ENCODE measurements around the gene IGF2BP3. TPM values are rescaled to one million over a fixed set of nuclear protein-coding genes. Genes with fewer than 3 reads are reported as not detected.

Gene IGF2BP3
- total RNA-seq, 1 donor from 2014 or later, result 242 TPM

GRCh38 chr7:23264916-23265458, 205.3 kb downstream of the IGF2BP3 start:
- Histone ChIP-seq H4K20me1 (ENCODE audit: low read depth) (no peaks in the 10 kb centered on the region), H3K4me3 (no peak overlapping the region), H3K36me3 (no peaks in the 10 kb centered on the region), H3K9me3 (ENCODE audit: low read depth) (no peaks in the 10 kb centered on the region), H3K79me2 (ENCODE audit: low read depth) (no peaks in the 10 kb centered on the region), H2AFZ (replicated peaks) (peak overlapping the region; percentile 19), H3K4me2 (no peak overlapping the region), H3K27me3 (no peaks in the 10 kb centered on the region), H3K9ac (no peak overlapping the region), H3K27ac (no peak overlapping the region), H3K4me1 (no peaks in the 10 kb centered on the region), H3F3A (ENCODE audit: low read depth) (no peaks in the 10 kb centered on the region)
- Mint-ChIP-seq H3K27ac (no peak overlapping the region), H3K36me3 (no peaks in the 10 kb centered on the region), H3K4me3 (no peak overlapping the region), H3K4me1 (no peaks in the 10 kb centered on the region), H3K27me3 (ENCODE audit: insufficient read depth, low read depth) (peaks cover 2% of the 10 kb centered on the region), H3K9me3 (no peaks in the 10 kb centered on the region)
- no peak for TF ChIP-seq EZH2 (IDR thresholded peaks at IDR 0.05)
- TF ChIP-seq CTCF (IDR thresholded peaks at IDR 0.05), result no peak
- TF ChIP-seq EZH2phosphoT487 (IDR thresholded peaks at IDR 0.05), result no peak
- DNase-seq (ENCODE audit: low spot score), result no peak

- Histone ChIP-seq H3K36me3 (no peaks in the 10 kb centered on the region), H2AFZ (replicated peaks) (no peak overlapping the region), H3F3A (ENCODE audit: low read depth) (no peaks in the 10 kb centered on the region), H3K79me2 (ENCODE audit: low read depth) (no peaks in the 10 kb centered on the region), H3K27me3 (no peaks in the 10 kb centered on the region), H3K4me2 (no peak overlapping the region), H4K20me1 (ENCODE audit: low read depth) (no peaks in the 10 kb centered on the region), H3K27ac (no peak overlapping the region), H3K9me3 (ENCODE audit: low read depth) (no peaks in the 10 kb centered on the region), H3K9ac (no peak overlapping the region), H3K4me3 (no peak overlapping the region), H3K4me1 (no peaks in the 10 kb centered on the region)
- no peak for TF ChIP-seq EZH2phosphoT487 (IDR thresholded peaks at IDR 0.05)
- TF ChIP-seq CTCF (IDR thresholded peaks at IDR 0.05), result peak; percentile 90
- no peak for TF ChIP-seq EZH2 (IDR thresholded peaks at IDR 0.05)
- no peaks in the 10 kb centered on the region for H3K4me1 Mint-ChIP-seq
- DNase-seq (ENCODE audit: low spot score), result peak; percentile 77
- no peak overlapping the region for H3K27ac Mint-ChIP-seq
- H3K4me3 Mint-ChIP-seq, result no peak overlapping the region
- H3K27me3 Mint-ChIP-seq (ENCODE audit: insufficient read depth, low read depth), result peaks cover 2% of the 10 kb centered on the region
- no peaks in the 10 kb centered on the region for H3K36me3 Mint-ChIP-seq
- no peaks in the 10 kb centered on the region for H3K9me3 Mint-ChIP-seq
Observed at GRCh38 chr7:23261843-23262452, 208.3 kb downstream of the IGF2BP3 start.

GRCh38 chr7:23260371-23260770, 209.9 kb downstream of the IGF2BP3 start:
- Histone ChIP-seq H3K9ac (no peak overlapping the region), H3K9me3 (ENCODE audit: low read depth) (no peaks in the 10 kb centered on the region), H3F3A (ENCODE audit: low read depth) (no peaks in the 10 kb centered on the region), H4K20me1 (ENCODE audit: low read depth) (no peaks in the 10 kb centered on the region), H3K27ac (no peak overlapping the region), H3K4me2 (no peak overlapping the region), H3K36me3 (no peaks in the 10 kb centered on the region), H2AFZ (replicated peaks) (no peak overlapping the region), H3K4me3 (no peak overlapping the region), H3K79me2 (ENCODE audit: low read depth) (no peaks in the 10 kb centered on the region), H3K4me1 (no peaks in the 10 kb centered on the region), H3K27me3 (no peaks in the 10 kb centered on the region)
- no peak for DNase-seq (ENCODE audit: low spot score)
- Mint-ChIP-seq H3K36me3 (no peaks in the 10 kb centered on the region), H3K27me3 (ENCODE audit: insufficient read depth, low read depth) (peaks cover 2% of the 10 kb centered on the region), H3K4me3 (no peak overlapping the region), H3K4me1 (no peaks in the 10 kb centered on the region), H3K9me3 (no peaks in the 10 kb centered on the region), H3K27ac (no peak overlapping the region)
- TF ChIP-seq CTCF (IDR thresholded peaks at IDR 0.05), result no peak
- TF ChIP-seq EZH2 (IDR thresholded peaks at IDR 0.05), result no peak
- TF ChIP-seq EZH2phosphoT487 (IDR thresholded peaks at IDR 0.05), result no peak

Small RNAs within 50 kb of the gene (small RNA-seq; reads per million reads assigned to genes)
- 0.34 reads per million, percentile 34 among the genes with 10 or more reads in this experiment for gene AC079780.1
- not detected for gene RF00019
- gene RNU7-143P, result not detected
- gene SNORD65C, result not detected

Other genes with a start within 250 kb of the IGF2BP3 start
- 0.99 TPM in 1 of 2 replicates, not detected in the other for gene GPNMB, start 223.7 kb downstream of the IGF2BP3 start, total RNA-seq (ENCODE audit: low replicate concordance)
- 48.7 and 58.1 TPM in 2 replicates for gene MALSU1, start 171.2 kb downstream of the IGF2BP3 start, total RNA-seq (ENCODE audit: low replicate concordance)
- gene TRA2A, start 61.5 kb upstream of the IGF2BP3 start, total RNA-seq (ENCODE audit: low replicate concordance), result 81.9 and 126 TPM in 2 replicates
- gene CCDC126, start 126.9 kb upstream of the IGF2BP3 start, total RNA-seq (ENCODE audit: low replicate concordance), result 9.4 and 23.8 TPM in 2 replicates
- gene FAM221A, start 209.7 kb upstream of the IGF2BP3 start, total RNA-seq (ENCODE audit: low replicate concordance), result 26.2 and 27.2 TPM in 2 replicates
- gene STK31, start 239.7 kb upstream of the IGF2BP3 start, total RNA-seq (ENCODE audit: low replicate concordance), result 0.93 and 2.8 TPM in 2 replicates

All from neural progenitor cell (in vitro differentiated cells).